H9 (cell line): ENCODE results near the gene REG4. TPM values are rescaled to one million over a fixed set of nuclear protein-coding genes. Genes with fewer than 3 reads are reported as not detected.

ENCODE experiments used
- DNase-seq: peaks from one replicate; pipeline ENCODE4 v3.0.0-alpha.2; 2017
- H2AFZ ChIP-seq: one replicate; pipeline ENCODE4 v1.6.1; 2013; ENCODE audit warnings: mild to moderate bottlenecking, low read length, control low read depth, moderate library complexity
- H2AK5ac ChIP-seq: 2 replicates; pipeline ENCODE4 v1.6.1; 2013; ENCODE audit warnings: low read length, control low read depth, mixed read lengths; ENCODE audit not compliant: insufficient read length
- H2BK120ac ChIP-seq: one replicate; pipeline ENCODE4 v1.6.1; 2013; ENCODE audit warnings: low read depth, mild to moderate bottlenecking, low read length, control low read depth, inconsistent platforms; ENCODE audit not compliant: poor library complexity, severe bottlenecking
- H2BK12ac ChIP-seq: 2 replicates; pipeline ENCODE4 v1.6.1; 2013; ENCODE audit warnings: low read length, control low read depth, mixed read lengths, low read depth; ENCODE audit not compliant: insufficient read length
- H2BK15ac ChIP-seq: 2 replicates; pipeline ENCODE4 v1.6.1; 2013; ENCODE audit warnings: low read depth, low read length, control low read depth
- H2BK20ac ChIP-seq: one replicate; pipeline ENCODE4 v1.6.1; 2013; ENCODE audit warnings: low read depth, mild to moderate bottlenecking, low read length, control low read depth, inconsistent platforms; ENCODE audit not compliant: poor library complexity, severe bottlenecking
- H2BK5ac ChIP-seq: 2 replicates; pipeline ENCODE4 v1.6.1; 2013; ENCODE audit warnings: low read length, control low read depth, mixed read lengths; ENCODE audit not compliant: insufficient read length
- H3K14ac ChIP-seq: 2 replicates; pipeline ENCODE4 v1.6.1; 2013; ENCODE audit warnings: low read length, control low read depth; ENCODE audit not compliant: insufficient read depth
- H3K18ac ChIP-seq: 2 replicates; pipeline ENCODE4 v1.6.1; 2013; ENCODE audit warnings: low read depth, mild to moderate bottlenecking, mixed read lengths, low read length, control low read depth; ENCODE audit not compliant: insufficient read length
- H3K23ac ChIP-seq: 2 replicates; pipeline ENCODE4 v1.6.1; 2013; ENCODE audit warnings: low read length, control low read depth, mixed read lengths, low read depth; ENCODE audit not compliant: insufficient read length
- H3K23me2 ChIP-seq: 2 replicates; pipeline ENCODE4 v1.6.1; 2013; ENCODE audit warnings: low read depth, mild to moderate bottlenecking, mixed read lengths, low read length, control low read depth; ENCODE audit not compliant: insufficient read length, poor library complexity, severe bottlenecking
- H3K27ac ChIP-seq: 2 replicates; pipeline ENCODE4 v1.5.1; 2013; ENCODE audit warnings: low read length, control low read depth, mixed read lengths, low read depth; ENCODE audit not compliant: insufficient read length
- H3K27me3 ChIP-seq: 2 replicates; pipeline ENCODE4 v1.6.1; 2013; ENCODE audit warnings: low read length, control low read depth, inconsistent platforms; ENCODE audit not compliant: insufficient read depth
- H3K4ac ChIP-seq: 2 replicates; pipeline ENCODE4 v1.6.1; 2013; ENCODE audit warnings: low read depth, mild to moderate bottlenecking, control low read depth, inconsistent platforms, low read length, moderate library complexity
- H3K4me1 ChIP-seq: 2 replicates; pipeline ENCODE4 v1.6.1; 2013; ENCODE audit warnings: low read length, control low read depth, inconsistent platforms; ENCODE audit not compliant: insufficient read depth
- H3K4me2 ChIP-seq: 2 replicates; pipeline ENCODE4 v1.6.1; 2013; ENCODE audit warnings: low read length, control low read depth, mixed read lengths; ENCODE audit not compliant: insufficient read length, insufficient read depth
- H3K56ac ChIP-seq: 2 replicates; pipeline ENCODE4 v1.6.1; 2013; ENCODE audit warnings: low read depth, mild to moderate bottlenecking, mixed read lengths, low read length, control low read depth; ENCODE audit not compliant: insufficient read length
- H3K79me1 ChIP-seq: 2 replicates; pipeline ENCODE4 v1.6.1; 2013; ENCODE audit warnings: low read depth, mild to moderate bottlenecking, moderate library complexity, low read length, control low read depth, inconsistent platforms; ENCODE audit not compliant: insufficient read depth, poor library complexity, severe bottlenecking
- H3K79me2 ChIP-seq: 2 replicates; pipeline ENCODE4 v1.6.1; 2013; ENCODE audit warnings: low read length, control low read depth, inconsistent platforms; ENCODE audit not compliant: insufficient read depth
- H3K9ac ChIP-seq: 2 replicates; pipeline ENCODE4 v1.6.1; 2013; ENCODE audit warnings: low read length, control low read depth, mixed read lengths; ENCODE audit not compliant: insufficient read length; ENCODE audit errors: extremely low read depth
- H3K9me3 ChIP-seq: one replicate; pipeline ENCODE4 v1.6.1; 2013; ENCODE audit warnings: low read depth, low read length, inconsistent platforms; ENCODE audit not compliant: control insufficient read depth
- H3T11ph ChIP-seq: one replicate; pipeline ENCODE4 v1.6.1; 2013; ENCODE audit warnings: mild to moderate bottlenecking, low read length, control low read depth, inconsistent platforms
- H4K20me1 ChIP-seq: one replicate; pipeline ENCODE4 v1.6.1; 2013; ENCODE audit not compliant: control insufficient read depth, insufficient read length, insufficient read depth
- H4K5ac ChIP-seq: 2 replicates; pipeline ENCODE4 v1.6.1; 2013; ENCODE audit warnings: low read depth, mild to moderate bottlenecking, mixed read lengths, low read length, control low read depth; ENCODE audit not compliant: insufficient read length
- H4K8ac ChIP-seq: replicated peaks from 2 replicates; pipeline ENCODE4 v1.6.1; 2013; ENCODE audit warnings: low read length, control low read depth, mixed read lengths, low read depth; ENCODE audit not compliant: insufficient read length
- H4K91ac ChIP-seq: 2 replicates; pipeline ENCODE4 v1.6.1; 2013; ENCODE audit warnings: low read depth, mild to moderate bottlenecking, moderate library complexity, mixed read lengths, low read length, control low read depth; ENCODE audit not compliant: insufficient read length
- H3K27ac Mint-ChIP-seq, 3 experiments: 2 replicates in 2 of 3; 3 replicates in 1 of 3; pipeline ENCODE4 v1.8.0; 2020 to 2021; ENCODE audit warnings: mixed read lengths in 3 of 3, mild to moderate bottlenecking in 1 of 3, moderate library complexity in 1 of 3
- H3K27me3 Mint-ChIP-seq: 2 replicates; pipeline ENCODE4 v1.8.0; 2021; ENCODE audit warnings: low read depth, mild to moderate bottlenecking, moderate library complexity, mixed read lengths
- H3K36me3 Mint-ChIP-seq, 3 experiments: 2 replicates in 2 of 3; 3 replicates in 1 of 3; pipeline ENCODE4 v1.8.0; 2020 to 2021; ENCODE audit warnings: low read depth in 3 of 3, mixed read lengths in 3 of 3; ENCODE audit not compliant: insufficient read depth in 1 of 3
- H3K4me1 Mint-ChIP-seq, 2 experiments: 2 replicates each; pipeline ENCODE4 v1.8.0; 2020; ENCODE audit warnings: mixed read lengths in 2 of 2
- H3K4me3 Mint-ChIP-seq, 2 experiments: 2 replicates in 1 of 2; 3 replicates in 1 of 2; pipeline ENCODE4 v1.8.0; 2020 to 2021; ENCODE audit warnings: mild to moderate bottlenecking in 2 of 2, mixed read lengths in 2 of 2, moderate library complexity in 1 of 2
- H3K9me3 Mint-ChIP-seq, 2 experiments: 2 replicates in 1 of 2; 3 replicates in 1 of 2; pipeline ENCODE4 v1.8.0; 2020; ENCODE audit warnings: mild to moderate bottlenecking in 2 of 2, mixed read lengths in 2 of 2, moderate library complexity in 1 of 2
- CTCF ChIP-seq: fragments of 200-600 bp; sonication (generic); conservative IDR thresholded peaks from 3 replicates; pipeline ENCODE4 v1.8.0; 2021; ENCODE audit warnings: antibody characterized with exemption, mild to moderate bottlenecking
- WGBS: extraction: QIAGEN DNeasy Blood & Tissue Kit; methylation state at CpG from one replicate; pipeline ENCODE4 v1.1.7; 2013; ENCODE audit warnings: missing lambda C conversion rate, low lambda C conversion rate, mixed read lengths; ENCODE audit not compliant: insufficient read length; ENCODE audit errors: extremely low coverage; 5-methylcytosine and 5-hydroxymethylcytosine counted together
- total RNA-seq: library from RNA; stranded (reverse); gene quantifications from 2 replicates; pipeline ENCODE4 v1.2.1, GENCODE V29; 2021

REG4 gene
- total RNA-seq, 1 experiment from 2014 or later: not detected

GRCh38 chr1:119822406-119822805 is 11.1 kb upstream of the REG4 start:
- DNase-seq: no peak

More at GRCh38 chr1:119822406-119822805, 11.1 kb upstream of the REG4 start:
- H3K4me1 Mint-ChIP-seq: no peaks in the 10 kb centered on the region
- H3K36me3 Mint-ChIP-seq: no peaks in the 10 kb centered on the region; a peak in 1 of 7 replicates
- H3K4me3 Mint-ChIP-seq: no peak overlapping the region
- WGBS: no CpG with 5 or more reads among the region's 3 CpGs
- Histone ChIP-seq H4K8ac (no peak overlapping the region), H2BK12ac (no peak overlapping the region), H3K79me2 (no peaks in the 10 kb centered on the region), H2AK5ac (no peak overlapping the region), H3K27me3 (no peaks in the 10 kb centered on the region), H3K4ac (no peak overlapping the region), H3K27ac (no peak overlapping the region), H4K5ac (no peak overlapping the region), H3T11ph (no peak overlapping the region), H3K14ac (no peak overlapping the region), H3K9me3 (no peaks in the 10 kb centered on the region), H3K23ac (no peak overlapping the region), H3K18ac (no peak overlapping the region), H3K4me2 (no peak overlapping the region), H3K79me1 (no peaks in the 10 kb centered on the region), H2BK20ac (no peak overlapping the region), H3K9ac (no peak overlapping the region), H4K91ac (no peak overlapping the region), H2BK120ac (no peak overlapping the region), H4K20me1 (no peaks in the 10 kb centered on the region), H2BK15ac (no peak overlapping the region), H2BK5ac (no peak overlapping the region), H2AFZ (no peak overlapping the region), H3K4me1 (no peaks in the 10 kb centered on the region), H3K56ac (no peak overlapping the region), H3K23me2 (no peaks in the 10 kb centered on the region)
- no peaks in the 10 kb centered on the region for H3K9me3 Mint-ChIP-seq
- H3K27me3 Mint-ChIP-seq: peaks cover 1% of the 10 kb centered on the region
- TF ChIP-seq CTCF: no peak
- no peak overlapping the region for H3K27ac Mint-ChIP-seq
